Spleen (tissue), 11 donors: ENCODE measurements around the gene FBXO7. TPM values are rescaled to one million over a fixed set of nuclear protein-coding genes. Genes with fewer than 3 reads are reported as not detected.

Source experiments
- DNase-seq: peaks from one replicate; pipeline ENCODE4 v3.0.0-alpha.2; 2020
- H3K27ac ChIP-seq, 8 donors: fragments of 200-600 bp; sonication (generic) in 7 of 8; 1 replicate in 4 of 8; 2 replicates in 4 of 8; pipeline versions ENCODE4 v1.5.0 to v1.8.0; 2016 to 2021; ENCODE audit warnings: inconsistent platforms in 4 of 8, mild to moderate bottlenecking in 4 of 8, moderate library complexity in 1 of 8
- H3K27me3 ChIP-seq, 7 donors: fragments of 200-600 bp; sonication (generic) in 6 of 7; replicated peaks in 1 of 7; 1 replicate in 4 of 7; 2 replicates in 3 of 7; pipeline versions ENCODE4 v1.5.0 to v1.8.0; 2016 to 2021; ENCODE audit warnings: inconsistent platforms in 3 of 7, mild to moderate bottlenecking in 1 of 7
- H3K36me3 ChIP-seq, 6 donors: fragments of 200-600 bp; sonication (generic) in 5 of 6; 1 replicate in 4 of 6; 2 replicates in 2 of 6; pipeline versions ENCODE4 v1.5.0 to v1.8.0; 2016 to 2021; ENCODE audit warnings: inconsistent platforms in 2 of 6
- H3K4me1 ChIP-seq, 6 donors: fragments of 200-600 bp; sonication (generic) in 5 of 6; 1 replicate in 3 of 6; 2 replicates in 3 of 6; pipeline versions ENCODE4 v1.5.0 to v1.8.0; 2016 to 2021; ENCODE audit warnings: inconsistent platforms in 3 of 6
- H3K4me3 ChIP-seq, 8 donors: fragments of 200-600 bp; sonication (generic) in 7 of 8; 1 replicate in 4 of 8; 2 replicates in 4 of 8; pipeline versions ENCODE4 v1.5.0 to v1.8.0; 2016 to 2021; ENCODE audit warnings: inconsistent platforms in 4 of 8, mild to moderate bottlenecking in 4 of 8, moderate library complexity in 2 of 8
- H3K9me3 ChIP-seq, 8 donors: fragments of 200-600 bp; sonication (generic) in 7 of 8; 1 replicate in 4 of 8; 2 replicates in 4 of 8; pipeline versions ENCODE4 v1.5.0 to v1.8.0; 2016 to 2021; ENCODE audit warnings: inconsistent platforms in 4 of 8
- POLR2A ChIP-seq, 3 donors: fragments of 450-650 bp; IDR thresholded peaks; one replicate each; pipeline ENCODE4 v1.5.1; 2017; ENCODE audit warnings: antibody characterized with exemption in 3 of 3, mild to moderate bottlenecking in 1 of 3
- POLR2AphosphoS5 ChIP-seq, 3 donors: sonication (generic); formaldehyde crosslinking; IDR thresholded peaks; one replicate each; pipeline ENCODE4 v1.5.1; 2017; ENCODE audit warnings: antibody characterized with exemption in 3 of 3
- WGBS, 5 donors: extraction: QIAGEN DNeasy Blood & Tissue Kit in 3 of 5; methylation state at CpG; one replicate each; pipeline versions ENCODE4 v1.1.5 to v1.1.7; 2013 to 2018; 5-methylcytosine and 5-hydroxymethylcytosine counted together
- intact Hi-C: fragments of 100-400 bp; cut with DNase I; formaldehyde crosslinking; loops from one replicate; pipeline ENCODE4 v1.15.0; 2023; ENCODE audit warnings: low total_unique reads
- polyA plus RNA-seq, 3 donors: library from polyadenylated mRNA; stranded (reverse); fragments of 200-250 nt; gene quantifications; one replicate each; pipeline ENCODE4 v1.2.1, GENCODE V29; 2013
- total RNA-seq, 7 donors: library from RNA; depleted of rRNA in 3 of 7; stranded (reverse); fragments of >200 nt in 3 of 7; fragmentation: NEBNext Ultra II Directional in 4 of 7; extraction: Animal tissue kit (Norgen Biotek cat#: 25700) in 4 of 7; gene quantifications; one replicate each; pipeline versions ENCODE4 v1.1.0 to v1.2.1, GENCODE V29; 2016 to 2021
- TF ChIP-seq, protein P1 (sequence below), 11 experiments: fragments of 200-600 bp in 7 of 11; fragments of 450-650 bp in 4 of 11; sonication (generic) in 4 of 11; IDR thresholded peaks in 8 of 11; conservative IDR thresholded peaks in 3 of 11; 1 replicate in 7 of 11; 2 replicates in 4 of 11; pipeline versions ENCODE4 v1.4.0 to v1.8.0; 2016 to 2021; ENCODE audit warnings: antibody characterized with exemption in 11 of 11, inconsistent platforms in 4 of 11, mild to moderate bottlenecking in 1 of 11
- donor health status: healthy with polysubstance abuse.
- donor health status: DM: no; HTN: no; CAD: no; lungs with moderate emphysema.
- donor health status: DM: no; HTN: no; CAD: no.
- donor health status: Bipolar disorder and iron deficiency.
- donor health status: healthy.
- donor health status: DM: no; HTN: no; CAD: no.
- donor health status: DM: yes; HTN: yes; CAD: no.

FBXO7 gene
- total and polyA plus RNA-seq, 10 donors: 55.9 to 151 (median 103) TPM

DNA sequence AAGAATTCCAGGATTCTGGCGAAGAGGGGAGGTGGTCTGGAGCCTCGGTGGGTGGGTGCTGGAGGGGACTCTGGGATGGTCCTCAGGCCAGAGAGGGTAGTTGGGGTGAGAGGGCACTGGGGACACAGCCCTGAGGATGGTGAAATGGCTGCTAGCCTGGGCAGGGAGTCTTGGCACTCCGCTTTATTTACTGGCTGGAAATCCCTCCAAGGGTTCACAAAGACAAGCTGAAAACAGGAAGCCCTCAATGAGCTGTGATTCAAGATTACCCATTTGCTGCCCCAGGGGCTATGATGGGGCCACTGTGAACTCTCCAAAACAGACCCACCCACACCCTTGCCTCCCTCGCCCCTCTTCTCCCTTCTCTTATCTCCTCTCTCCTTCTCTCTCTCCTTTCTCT lies 71.9 kb downstream of the FBXO7 start:
- TF ChIP-seq POLR2AphosphoS5 (IDR thresholded peaks at IDR 0.05): no peak
- TF ChIP-seq, protein P1, sequence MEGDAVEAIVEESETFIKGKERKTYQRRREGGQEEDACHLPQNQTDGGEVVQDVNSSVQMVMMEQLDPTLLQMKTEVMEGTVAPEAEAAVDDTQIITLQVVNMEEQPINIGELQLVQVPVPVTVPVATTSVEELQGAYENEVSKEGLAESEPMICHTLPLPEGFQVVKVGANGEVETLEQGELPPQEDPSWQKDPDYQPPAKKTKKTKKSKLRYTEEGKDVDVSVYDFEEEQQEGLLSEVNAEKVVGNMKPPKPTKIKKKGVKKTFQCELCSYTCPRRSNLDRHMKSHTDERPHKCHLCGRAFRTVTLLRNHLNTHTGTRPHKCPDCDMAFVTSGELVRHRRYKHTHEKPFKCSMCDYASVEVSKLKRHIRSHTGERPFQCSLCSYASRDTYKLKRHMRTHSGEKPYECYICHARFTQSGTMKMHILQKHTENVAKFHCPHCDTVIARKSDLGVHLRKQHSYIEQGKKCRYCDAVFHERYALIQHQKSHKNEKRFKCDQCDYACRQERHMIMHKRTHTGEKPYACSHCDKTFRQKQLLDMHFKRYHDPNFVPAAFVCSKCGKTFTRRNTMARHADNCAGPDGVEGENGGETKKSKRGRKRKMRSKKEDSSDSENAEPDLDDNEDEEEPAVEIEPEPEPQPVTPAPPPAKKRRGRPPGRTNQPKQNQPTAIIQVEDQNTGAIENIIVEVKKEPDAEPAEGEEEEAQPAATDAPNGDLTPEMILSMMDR (IDR thresholded peaks at IDR 0.05 in 8 of 11, conservative IDR thresholded peaks at IDR 0.05 in 3 of 11): no peak
- TF ChIP-seq POLR2A (IDR thresholded peaks at IDR 0.05): no peak
- DNase-seq: no peak
- H3K4me3 ChIP-seq: no peak overlapping the region
- H3K27ac ChIP-seq: peak overlapping the region in 7 of 8 donors; percentile 29 to 73 (median 51)
- peaks cover 0 to 6% (median 0%) of the 10 kb centered on the region in 7 donors for H3K27me3 ChIP-seq
- peaks cover 0 to 24% (median 0%) of the 10 kb centered on the region in 6 donors for H3K4me1 ChIP-seq
- intact Hi-C loops: no loop called here
- H3K36me3 ChIP-seq: no peaks in the 10 kb centered on the region
- WGBS, 5 donors: 63 to 69% (median 64%) methylated on average over 4 of the region's 4 CpGs
- H3K9me3 ChIP-seq: no peaks in the 10 kb centered on the region

DNA sequence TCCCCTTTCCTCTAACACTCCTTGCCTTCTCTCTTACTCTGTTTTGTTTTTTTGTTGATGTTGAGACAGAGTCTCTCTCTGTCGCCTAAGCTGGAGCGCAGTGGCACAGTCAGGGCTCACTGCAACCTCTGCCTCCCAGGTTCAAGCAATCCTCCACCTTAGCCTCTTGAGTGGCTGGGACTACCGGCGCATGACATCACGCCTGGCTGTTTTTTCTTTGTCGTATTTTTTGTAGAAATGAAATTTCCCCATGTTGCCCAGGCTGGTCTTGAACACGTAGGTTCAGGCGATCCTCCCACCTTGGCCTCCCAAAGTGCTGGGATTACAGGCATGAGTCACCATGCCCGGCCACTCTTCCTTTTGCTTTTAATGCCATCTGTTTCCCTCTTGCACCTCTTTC lies 72.3 kb downstream of the FBXO7 start:
- Histone ChIP-seq H3K27ac (peak overlapping the region in 6 of 8 donors; percentile 40 to 73 (median 58)), H3K9me3 (no peaks in the 10 kb centered on the region), H3K4me3 (no peak overlapping the region), H3K4me1 (peaks cover 0 to 23% (median 0%) of the 10 kb centered on the region in 6 donors), H3K27me3 (peaks cover 0 to 6% (median 0%) of the 10 kb centered on the region in 7 donors), H3K36me3 (no peaks in the 10 kb centered on the region)
- whole genome bisulfite sequencing, 5 donors: 76 to 92% (median 84%) methylated on average over 8 to 9 of the region's 9 CpGs
- intact Hi-C loops: no loop called here
- DNase-seq: no peak
- TF ChIP-seq, protein P1 (IDR thresholded peaks at IDR 0.05 in 8 of 11, conservative IDR thresholded peaks at IDR 0.05 in 3 of 11): no peak
- TF ChIP-seq POLR2AphosphoS5 (IDR thresholded peaks at IDR 0.05) (no peak), POLR2A (IDR thresholded peaks at IDR 0.05) (no peak)

DNA sequence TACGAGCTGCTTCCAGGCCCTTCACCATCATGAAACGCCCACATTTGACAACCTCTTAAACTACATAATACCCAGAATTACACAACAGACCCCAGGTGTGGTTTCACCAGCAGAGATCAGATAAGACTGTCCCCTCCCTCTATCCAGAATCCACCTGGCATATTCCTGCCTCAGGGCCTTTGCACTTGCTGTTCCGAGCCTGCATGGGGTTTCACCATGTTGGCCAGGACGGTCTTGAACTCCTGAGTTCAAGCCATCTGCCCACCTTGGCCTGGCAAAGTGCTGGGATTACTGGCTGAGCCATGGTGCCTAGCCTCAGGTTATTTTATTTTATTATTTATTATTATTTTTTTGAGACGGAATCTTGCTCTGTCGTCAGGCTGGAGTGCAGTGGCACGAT lies 73.4 kb downstream of the FBXO7 start:
- H3K27me3 ChIP-seq: peaks cover 0 to 6% (median 0%) of the 10 kb centered on the region in 7 donors
- H3K4me3 ChIP-seq: no peak overlapping the region
- TF ChIP-seq, protein P1 (IDR thresholded peaks at IDR 0.05 in 8 of 11, conservative IDR thresholded peaks at IDR 0.05 in 3 of 11): no peak
- TF ChIP-seq POLR2A (IDR thresholded peaks at IDR 0.05): no peak
- no peaks in the 10 kb centered on the region for H3K9me3 ChIP-seq
- no peak for DNase-seq
- intact Hi-C loops: no loop called here
- peaks cover 0 to 12% (median 0%) of the 10 kb centered on the region in 6 donors for H3K4me1 ChIP-seq
- H3K27ac ChIP-seq: no peak overlapping the region
- WGBS, 5 donors: 82 to 95% (median 90%) methylated on average over 7 of the region's 7 CpGs
- no peaks in the 10 kb centered on the region for H3K36me3 ChIP-seq

Other genes with a start within 250 kb of the FBXO7 start
- 1 to 10 TPM in 2 of 7 donors, under 1 TPM in 5; 0.20 to 3.6 (median 0.56) TPM for gene SLC5A4, start 219.5 kb upstream of the FBXO7 start, total RNA-seq
- under 1 TPM; 0.03 to 0.48 (median 0.04) TPM for gene SLC5A4, start 219.5 kb upstream of the FBXO7 start, polyA plus RNA-seq
- gene RFPL3, start 116.9 kb upstream of the FBXO7 start, total RNA-seq: not detected
- gene RFPL3, start 116.9 kb upstream of the FBXO7 start, polyA plus RNA-seq: under 1 TPM in 1 of 3 donors, not detected in 2; 0.06 TPM
- 10 to 100 TPM; 58.5 to 75.9 (median 62.4) TPM for gene RTCB, start 62.6 kb upstream of the FBXO7 start, total RNA-seq
- 10 to 100 TPM; 33.8 to 54.2 (median 35.0) TPM for gene RTCB, start 62.6 kb upstream of the FBXO7 start, polyA plus RNA-seq
- gene BPIFC, start 10.4 kb upstream of the FBXO7 start, total RNA-seq: not detected
- gene BPIFC, start 10.4 kb upstream of the FBXO7 start, polyA plus RNA-seq: not detected